Caco-2 (cell line): Measurements from ENCODE around the gene TLR9. TPM values are rescaled to one million over a fixed set of nuclear protein-coding genes. Genes with fewer than 3 reads are reported as not detected.

Source experiments
- BruUV-seq: library from RNA; stranded (reverse); fragments of 400-500 nt; replicated peaks from 2 replicates; lab custom pipeline; 2021; lab: Mats Ljungman, UMichigan
- CTCF ChIA-PET: fragments of 300-600 bp; sonication (Branson Sonifier 250); formaldehyde crosslinking; loops from one replicate; lab custom pipeline; 2022; ENCODE audit warnings: antibody characterized with exemption; lab: Charles Lee
- POLR2A ChIA-PET: fragments of 300-600 bp; sonication (Branson Sonifier 250); formaldehyde crosslinking; loops from one replicate; lab custom pipeline; 2022; ENCODE audit warnings: antibody characterized with exemption; lab: Charles Lee
- DNase-seq, 2 experiments: peaks; one replicate each; pipeline versions ENCODE4 v3.0.0 to v3.0.0-alpha.2; 2020 to 2022
- H3K27me3 ChIP-seq: replicated peaks from 2 replicates; pipeline ENCODE4 v1.6.0; 2011; ENCODE audit warnings: low read length; ENCODE audit not compliant: control insufficient read depth, insufficient read depth
- H3K36me3 ChIP-seq: 2 replicates; pipeline ENCODE4 v1.5.1; 2011; ENCODE audit warnings: low read length; ENCODE audit not compliant: control insufficient read depth, insufficient read depth
- H3K4me1 ChIP-seq: fragments of 250-450 bp; sonication (Bioruptor Pico); 2 replicates; pipeline ENCODE4 v1.5.1; 2020; ENCODE audit warnings: mild to moderate bottlenecking
- H3K4me3 ChIP-seq: 2 replicates; pipeline ENCODE4 v1.5.1; 2011; ENCODE audit warnings: low read depth, mild to moderate bottlenecking, control low read depth, low read length
- H3K9me3 ChIP-seq: fragments of 250-450 bp; sonication (Bioruptor Pico); 2 replicates; pipeline ENCODE4 v1.5.1; 2020; ENCODE audit warnings: mild to moderate bottlenecking, moderate library complexity
- H3K27ac Mint-ChIP-seq: one replicate; pipeline ENCODE4 v1.8.0; 2022; ENCODE audit warnings: mixed read lengths; ENCODE audit not compliant: unreplicated experiment
- H3K27me3 Mint-ChIP-seq: one replicate; pipeline ENCODE4 v1.8.0; 2022; ENCODE audit warnings: mixed read lengths; ENCODE audit not compliant: insufficient read depth, unreplicated experiment
- H3K36me3 Mint-ChIP-seq: one replicate; pipeline ENCODE4 v1.8.0; 2022; ENCODE audit warnings: mild to moderate bottlenecking, mixed read lengths; ENCODE audit not compliant: insufficient read depth, unreplicated experiment
- H3K4me1 Mint-ChIP-seq: one replicate; pipeline ENCODE4 v1.8.0; 2022; ENCODE audit warnings: low read depth, mixed read lengths; ENCODE audit not compliant: unreplicated experiment
- H3K4me3 Mint-ChIP-seq: one replicate; pipeline ENCODE4 v1.8.0; 2022; ENCODE audit warnings: mild to moderate bottlenecking, moderate library complexity, mixed read lengths; ENCODE audit not compliant: unreplicated experiment
- H3K9me3 Mint-ChIP-seq: one replicate; pipeline ENCODE4 v1.8.0; 2022; ENCODE audit warnings: mixed read lengths; ENCODE audit not compliant: unreplicated experiment
- CTCF ChIP-seq, 2 experiments: fragments of 200-600 bp in 1 of 2; IDR thresholded peaks; 1 replicate in 1 of 2; 2 replicates in 1 of 2; pipeline versions ENCODE4 v1.5.1 to v1.8.0; 2011 to 2022; ENCODE audit warnings: antibody characterized with exemption in 1 of 2, control low read depth in 1 of 2, inconsistent platforms in 1 of 2, low read depth in 1 of 2, low read length in 1 of 2, mild to moderate bottlenecking in 1 of 2, moderate library complexity in 1 of 2; ENCODE audit not compliant: insufficient read depth in 1 of 2, severe bottlenecking in 1 of 2, unreplicated experiment in 1 of 2
- intact Hi-C: fragments of 100-400 bp; cut with micrococcal nuclease; formaldehyde crosslinking; loops from one replicate; pipeline ENCODE4 v1.10.0; 2022; ENCODE audit not compliant: unreplicated experiment
- total RNA-seq: library from RNA; stranded (reverse); gene quantifications from 2 replicates; pipeline ENCODE4 v1.2.3, GENCODE V29; 2022

TLR9 gene
- total RNA-seq, 1 experiment from 2014 or later: not detected

- POLR2A ChIA-PET: interaction anchor here (0.7 kb wide), 1 partner anchor 102 kb away, joined by 3 read pairs; no protein-coding TSS in a partner anchor
- no peaks in the 10 kb centered on the region for H3K9me3 Mint-ChIP-seq
- peaks cover 6% of the 10 kb centered on the region for H3K4me1 Mint-ChIP-seq
- H3K27me3 Mint-ChIP-seq: no peaks in the 10 kb centered on the region
- no peaks in the 10 kb centered on the region for H3K36me3 ChIP-seq
- DNase-seq: no peak
- BruUV-seq: no TSS peak
- no peak for TF ChIP-seq CTCF (IDR thresholded peaks at IDR 0.05; ENCODE audit: insufficient read depth in 1 of 2, low read depth in 1 of 2, low read length in 1 of 2, severe bottlenecking in 1 of 2, unreplicated experiment in 1 of 2)
- H3K36me3 Mint-ChIP-seq: no peaks in the 10 kb centered on the region
- no peaks in the 10 kb centered on the region for H3K9me3 ChIP-seq
- CTCF ChIA-PET: no interaction called here
- no peak overlapping the region for H3K4me3 Mint-ChIP-seq
- no peak overlapping the region for H3K27ac Mint-ChIP-seq
- H3K4me1 ChIP-seq: peaks cover 26% of the 10 kb centered on the region
- intact Hi-C loops: no loop called here
- no peak overlapping the region for H3K4me3 ChIP-seq
- H3K27me3 ChIP-seq: no peaks in the 10 kb centered on the region
Observed at GRCh38 chr3:52191663-52192062, 33.8 kb downstream of the TLR9 start.

- H3K4me3 Mint-ChIP-seq: no peak overlapping the region
- CTCF ChIA-PET: no interaction called here
- BruUV-seq: no TSS peak
- H3K9me3 ChIP-seq: no peaks in the 10 kb centered on the region
- TF ChIP-seq CTCF (IDR thresholded peaks at IDR 0.05; ENCODE audit: insufficient read depth in 1 of 2, low read depth in 1 of 2, low read length in 1 of 2, severe bottlenecking in 1 of 2, unreplicated experiment in 1 of 2): no peak
- H3K4me1 ChIP-seq: peaks cover 18% of the 10 kb centered on the region
- H3K27me3 ChIP-seq: no peaks in the 10 kb centered on the region
- H3K4me3 ChIP-seq: no peak overlapping the region
- H3K27me3 Mint-ChIP-seq: no peaks in the 10 kb centered on the region
- POLR2A ChIA-PET: no interaction called here
- no peak overlapping the region for H3K27ac Mint-ChIP-seq
- H3K9me3 Mint-ChIP-seq: no peaks in the 10 kb centered on the region
- DNase-seq: no peak
- no peaks in the 10 kb centered on the region for H3K36me3 ChIP-seq
- intact Hi-C loops: no loop called here
- H3K4me1 Mint-ChIP-seq: peaks cover 6% of the 10 kb centered on the region
- H3K36me3 Mint-ChIP-seq: no peaks in the 10 kb centered on the region
Observed at GRCh38 chr3:52190294-52191074, 35.0 kb downstream of the TLR9 start.

- ChIA-PET POLR2A (interaction anchor here (1.0 kb wide), 1 partner anchor 34 kb away, joined by 3 read pairs; the partner anchor contains the start of gene POC1A), CTCF (interaction anchor here (1.1 kb wide), 1 partner anchor 34 kb away, joined by 12 read pairs; the partner anchor contains the start of gene POC1A)
- no peaks in the 10 kb centered on the region for H3K27me3 ChIP-seq
- no peak for TF ChIP-seq CTCF (IDR thresholded peaks at IDR 0.05; ENCODE audit: insufficient read depth in 1 of 2, low read depth in 1 of 2, low read length in 1 of 2, severe bottlenecking in 1 of 2, unreplicated experiment in 1 of 2)
- no peaks in the 10 kb centered on the region for H3K27me3 Mint-ChIP-seq
- peaks cover 18% of the 10 kb centered on the region for H3K4me1 ChIP-seq
- no TSS peak for BruUV-seq
- intact Hi-C loops: no loop called here
- no peak overlapping the region for H3K4me3 Mint-ChIP-seq
- peak overlapping the region; percentile 26 for H3K27ac Mint-ChIP-seq
- H3K36me3 Mint-ChIP-seq: no peaks in the 10 kb centered on the region
- no peak overlapping the region for H3K4me3 ChIP-seq
- no peaks in the 10 kb centered on the region for H3K36me3 ChIP-seq
- no peaks in the 10 kb centered on the region for H3K9me3 ChIP-seq
- H3K4me1 Mint-ChIP-seq: peaks cover 6% of the 10 kb centered on the region
- H3K9me3 Mint-ChIP-seq: no peaks in the 10 kb centered on the region
- no peak for DNase-seq
Observed at GRCh38 chr3:52188556-52188955, 36.9 kb downstream of the TLR9 start.
